HG03442 (cell line): ENCODE measurements around the gene FSTL4.

Experiments used
- ATAC-seq: cut with Tn5 transposase; IDR thresholded peaks from one replicate; pipeline ENCODE4 v1.9.1; 2021; ENCODE audit warnings: mild to moderate bottlenecking, moderate library complexity; ENCODE audit not compliant: unreplicated experiment

FSTL4 gene

GRCh38 chr5:133483406-133484090, 128.8 kb downstream of the FSTL4 start:
- ATAC-seq: no peak

GRCh38 chr5:133482028-133482427, 130.3 kb downstream of the FSTL4 start:
- no peak for ATAC-seq

GRCh38 chr5:133480866-133481265, 131.5 kb downstream of the FSTL4 start:
- ATAC-seq: no peak

- no peak for ATAC-seq
Observed at GRCh38 chr5:133480366-133480765, 132.0 kb downstream of the FSTL4 start.

- ATAC-seq: no peak
Observed at GRCh38 chr5:133478199-133478985, 133.9 kb downstream of the FSTL4 start.

GRCh38 chr5:133475986-133476385, 136.4 kb downstream of the FSTL4 start:
- no peak for ATAC-seq

GRCh38 chr5:133474851-133475590, 137.3 kb downstream of the FSTL4 start:
- no peak for ATAC-seq

GRCh38 chr5:133473291-133473690, 139.1 kb downstream of the FSTL4 start:
- no peak for ATAC-seq

GRCh38 chr5:133472829-133473228, 139.5 kb downstream of the FSTL4 start:
- no peak for ATAC-seq

- ATAC-seq: no peak
Observed at GRCh38 chr5:133471699-133472098, 140.6 kb downstream of the FSTL4 start.

- no peak for ATAC-seq
Observed at GRCh38 chr5:133470841-133471240, 141.5 kb downstream of the FSTL4 start.

GRCh38 chr5:133469846-133470245, 142.5 kb downstream of the FSTL4 start:
- no peak for ATAC-seq

GRCh38 chr5:133469252-133469651, 143.1 kb downstream of the FSTL4 start:
- no peak for ATAC-seq

GRCh38 chr5:133468596-133468995, 143.7 kb downstream of the FSTL4 start:
- no peak for ATAC-seq

- ATAC-seq: no peak
Observed at GRCh38 chr5:133467826-133468463, 144.4 kb downstream of the FSTL4 start.

GRCh38 chr5:133467335-133467779, 145.0 kb downstream of the FSTL4 start:
- ATAC-seq: no peak

GRCh38 chr5:133466556-133467334, 145.6 kb downstream of the FSTL4 start:
- ATAC-seq: no peak

- no peak for ATAC-seq
Observed at GRCh38 chr5:133464013-133464412, 148.3 kb downstream of the FSTL4 start.

GRCh38 chr5:133461796-133462516, 150.4 kb downstream of the FSTL4 start:
- ATAC-seq: no peak
